HepG2 (cell line): ENCODE data around the gene GUSB.

Source experiments
- FOXC1 ChIP-seq: sonication (generic); formaldehyde crosslinking; IDR thresholded peaks from 2 replicates; pipeline ENCODE4 v1.8.0; 2022; ENCODE audit warnings: mild to moderate bottlenecking, missing genetic modification reagents, borderline replicate concordance
- MXI1 ChIP-seq: IDR thresholded peaks from 3 replicates; pipeline ENCODE4 v1.6.1; 2012; ENCODE audit warnings: low read depth, low read length, inconsistent platforms, borderline replicate concordance
- POLR2AphosphoS5 ChIP-seq: IDR thresholded peaks from 2 replicates; pipeline ENCODE4 v1.6.1; 2012; ENCODE audit warnings: low read depth, low read length
- RNF219 ChIP-seq: sonication (generic); formaldehyde crosslinking; IDR thresholded peaks from 2 replicates; pipeline ENCODE4 v1.5.0; 2020; ENCODE audit warnings: mild to moderate bottlenecking, missing genetic modification reagents
- ZSCAN29 ChIP-seq: sonication (generic); formaldehyde crosslinking; conservative IDR thresholded peaks from 2 replicates; pipeline ENCODE4 v1.4.0; 2020; ENCODE audit warnings: mild to moderate bottlenecking, missing genetic modification reagents

GRCh38 chr7:65927489-65928448 is 54.2 kb downstream of the GUSB start:
- TF ChIP-seq FOXC1 (CRISPR knock-in tag), result no peak
- TF ChIP-seq POLR2AphosphoS5, result no peak
- TF ChIP-seq MXI1, result no peak
- no peak for TF ChIP-seq RNF219 (CRISPR knock-in tag)
- TF ChIP-seq ZSCAN29 (CRISPR knock-in tag), result no peak
